Body of pancreas (tissue), 4 donors: ENCODE data around the gene KRTAP10-12.

Experiments
- POLR2A ChIP-seq, 3 donors: fragments of 450-650 bp; IDR thresholded peaks; one replicate each; pipeline ENCODE4 v1.6.1; 2016; ENCODE audit warnings: antibody characterized with exemption in 3 of 3, mild to moderate bottlenecking in 2 of 3
- TF ChIP-seq, protein P1 (sequence below), 7 experiments: fragments of 450-650 bp in 4 of 7; fragments of 200-600 bp in 3 of 7; sonication (generic) in 3 of 7; IDR thresholded peaks; one replicate each; pipeline ENCODE4 v1.5.1; 2016 to 2019; ENCODE audit warnings: antibody characterized with exemption in 7 of 7

DNA sequence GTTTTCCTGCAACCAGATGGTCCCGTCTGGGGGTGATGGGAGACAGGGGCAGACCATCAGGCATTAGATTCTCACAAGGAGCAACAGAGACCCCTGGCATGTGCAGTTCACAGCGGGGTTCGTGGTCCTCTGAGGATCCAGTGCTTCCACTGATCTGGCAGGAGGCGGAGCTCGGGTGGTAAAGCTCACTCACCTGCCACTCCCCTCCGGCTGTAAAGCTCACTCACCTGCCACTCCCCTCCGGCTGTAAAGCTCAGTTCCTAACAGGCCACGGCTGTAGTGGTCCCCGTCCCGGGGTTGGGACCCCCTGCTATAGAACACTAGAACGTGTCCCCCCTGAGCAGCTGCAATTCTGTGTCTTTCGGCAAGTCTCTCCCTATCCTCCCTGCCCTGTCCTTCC, 4.6 kb downstream of the KRTAP10-12 start:
- TF ChIP-seq, protein P1, sequence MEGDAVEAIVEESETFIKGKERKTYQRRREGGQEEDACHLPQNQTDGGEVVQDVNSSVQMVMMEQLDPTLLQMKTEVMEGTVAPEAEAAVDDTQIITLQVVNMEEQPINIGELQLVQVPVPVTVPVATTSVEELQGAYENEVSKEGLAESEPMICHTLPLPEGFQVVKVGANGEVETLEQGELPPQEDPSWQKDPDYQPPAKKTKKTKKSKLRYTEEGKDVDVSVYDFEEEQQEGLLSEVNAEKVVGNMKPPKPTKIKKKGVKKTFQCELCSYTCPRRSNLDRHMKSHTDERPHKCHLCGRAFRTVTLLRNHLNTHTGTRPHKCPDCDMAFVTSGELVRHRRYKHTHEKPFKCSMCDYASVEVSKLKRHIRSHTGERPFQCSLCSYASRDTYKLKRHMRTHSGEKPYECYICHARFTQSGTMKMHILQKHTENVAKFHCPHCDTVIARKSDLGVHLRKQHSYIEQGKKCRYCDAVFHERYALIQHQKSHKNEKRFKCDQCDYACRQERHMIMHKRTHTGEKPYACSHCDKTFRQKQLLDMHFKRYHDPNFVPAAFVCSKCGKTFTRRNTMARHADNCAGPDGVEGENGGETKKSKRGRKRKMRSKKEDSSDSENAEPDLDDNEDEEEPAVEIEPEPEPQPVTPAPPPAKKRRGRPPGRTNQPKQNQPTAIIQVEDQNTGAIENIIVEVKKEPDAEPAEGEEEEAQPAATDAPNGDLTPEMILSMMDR (IDR thresholded peaks at IDR 0.05): no peak
- no peak for TF ChIP-seq POLR2A (IDR thresholded peaks at IDR 0.05)
